K562 (cell line): ENCODE data around the gene OR52E6. TPM values are rescaled to one million over a fixed set of nuclear protein-coding genes. Genes with fewer than 3 reads are reported as not detected.

Source experiments
- CEBPB ChIP-seq: fragments of 450-650 bp; IDR thresholded peaks from 2 replicates; pipeline ENCODE4 v1.6.1; 2016; ENCODE audit warnings: missing genetic modification characterization, missing compliant biosample characterization
- DNMT1 ChIP-seq: fragments of 450-650 bp; IDR thresholded peaks from 2 replicates; pipeline ENCODE4 v1.6.1; 2016; ENCODE audit warnings: antibody characterized with exemption, mild to moderate bottlenecking
- NCOA1 ChIP-seq: fragments of 450-650 bp; IDR thresholded peaks from 2 replicates; pipeline ENCODE4 v1.6.1; 2016; ENCODE audit warnings: low read depth
- NELFE ChIP-seq: IDR thresholded peaks from 2 replicates; pipeline ENCODE4 v1.6.1; 2011; ENCODE audit warnings: mild to moderate bottlenecking; ENCODE audit not compliant: insufficient read depth, insufficient read length
- RAD21 ChIP-seq, 2 experiments: fragments of 250-450 bp in 1 of 2; fragments of 450-650 bp in 1 of 2; sonication (Bioruptor Pico) in 1 of 2; formaldehyde crosslinking in 1 of 2; IDR thresholded peaks in 1 of 2; conservative IDR thresholded peaks in 1 of 2; 2 replicates each; pipeline versions ENCODE4 v1.4.0 to v1.8.0; 2020 to 2022; ENCODE audit warnings: mild to moderate bottlenecking in 2 of 2, moderate library complexity in 1 of 2
- RFX7 ChIP-seq: fragments of 250-450 bp; sonication (Bioruptor Pico); IDR thresholded peaks from 2 replicates; pipeline ENCODE4 v1.5.1; 2021; ENCODE audit warnings: mild to moderate bottlenecking
- SMARCE1 ChIP-seq: fragments of 450-650 bp; IDR thresholded peaks from 2 replicates; pipeline ENCODE4 v1.7.1; 2016; ENCODE audit warnings: mild to moderate bottlenecking
- SP2 ChIP-seq: IDR thresholded peaks from 2 replicates; pipeline ENCODE4 v1.6.1; 2011; ENCODE audit warnings: mild to moderate bottlenecking, low read depth, low read length, moderate library complexity; ENCODE audit not compliant: poor library complexity, severe bottlenecking; ENCODE audit errors: extremely low read depth
- YY1 ChIP-seq, 3 experiments: IDR thresholded peaks; 2 replicates each; pipeline ENCODE4 v1.6.1; 2011; ENCODE audit warnings: low read length in 2 of 3, mild to moderate bottlenecking in 2 of 3, moderate library complexity in 2 of 3, borderline replicate concordance in 1 of 3, control low read depth in 1 of 3, low read depth in 1 of 3; ENCODE audit not compliant: insufficient read depth in 3 of 3, insufficient replicate concordance in 2 of 3, control insufficient read depth in 1 of 3, insufficient read length in 1 of 3; ENCODE audit errors: extremely low read depth in 1 of 3
- ZNF347 ChIP-seq: fragments of 450-650 bp; formaldehyde crosslinking; IDR thresholded peaks from 2 replicates; pipeline ENCODE4 v1.4.0; 2020; ENCODE audit warnings: low read depth, mild to moderate bottlenecking, moderate library complexity
- ZNF41 ChIP-seq: fragments of 250-450 bp; sonication (Bioruptor Pico); conservative IDR thresholded peaks from 2 replicates; pipeline ENCODE4 v1.4.0; 2020; ENCODE audit warnings: mild to moderate bottlenecking
- ZNF707 ChIP-seq: fragments of 250-450 bp; sonication (Bioruptor Pico); conservative IDR thresholded peaks from 2 replicates; pipeline ENCODE4 v1.8.0; 2022; ENCODE audit warnings: inconsistent platforms, mild to moderate bottlenecking, moderate library complexity
- ZNF77 ChIP-seq: fragments of 250-450 bp; sonication (Bioruptor Pico); IDR thresholded peaks from 2 replicates; pipeline ENCODE4 v1.5.0; 2020
- polyA plus RNA-seq, 8 experiments: library from polyadenylated mRNA; depleted of rRNA in 4 of 8; stranded (reverse) in 5 of 8; unstranded in 3 of 8; fragments of >200 nt; fragmentation: Nextera tagmentation in 2 of 8; fragmentation: Illumina TruSeq in 1 of 8; extraction: Ambion mirVana in 2 of 8; extraction: Trizol in 1 of 8; gene quantifications; 2 replicates each; pipeline versions ENCODE4 v1.2.1 to v1.2.3, GENCODE V29; 2011 to 2014; ENCODE audit warnings: inconsistent platforms in 1 of 8, missing spikeins in 1 of 8
- total RNA-seq, 7 experiments: library from RNA; depleted of rRNA in 6 of 7; stranded (reverse); fragments of >200 nt in 6 of 7; fragmentation: Illumina TruSeq in 2 of 7; extraction: Trizol in 2 of 7; gene quantifications; 2 replicates each; pipeline versions ENCODE4 v1.2.1 to v1.2.3, GENCODE V29; 2011 to 2021; ENCODE audit warnings: low replicate concordance in 1 of 7
- TF ChIP-seq, protein P1 (sequence below): fragments of 250-450 bp; sonication (Bioruptor Pico); IDR thresholded peaks from 2 replicates; pipeline ENCODE4 v1.8.0; 2022; ENCODE audit warnings: inconsistent platforms, mild to moderate bottlenecking, moderate library complexity, borderline replicate concordance
- TF ChIP-seq, protein P2 (sequence below): conservative IDR thresholded peaks from 2 replicates; pipeline ENCODE4 v1.6.1; 2011; ENCODE audit warnings: low read depth, mild to moderate bottlenecking, low read length; ENCODE audit not compliant: control insufficient read depth
- TF ChIP-seq, protein P3 (sequence below): IDR thresholded peaks from 3 replicates; pipeline ENCODE4 v1.6.1; 2011; ENCODE audit warnings: borderline replicate concordance, mild to moderate bottlenecking; ENCODE audit not compliant: insufficient read length, insufficient read depth
- TF ChIP-seq, protein P4 (sequence below): sonication (generic); formaldehyde crosslinking; IDR thresholded peaks from 2 replicates; pipeline ENCODE4 v1.8.1; 2023; ENCODE audit warnings: mild to moderate bottlenecking, missing genetic modification reagents
- TF ChIP-seq, protein P5 (sequence below): sonication (generic); formaldehyde crosslinking; IDR thresholded peaks from 2 replicates; pipeline ENCODE4 v1.8.1; 2023; ENCODE audit warnings: mild to moderate bottlenecking, missing genetic modification reagents

OR52E6 gene
- total and polyA plus RNA-seq, 9 of the 15 experiments (the other 6 are each of a cell fraction or from before 2014, with no cell fraction given): not detected

DNA sequence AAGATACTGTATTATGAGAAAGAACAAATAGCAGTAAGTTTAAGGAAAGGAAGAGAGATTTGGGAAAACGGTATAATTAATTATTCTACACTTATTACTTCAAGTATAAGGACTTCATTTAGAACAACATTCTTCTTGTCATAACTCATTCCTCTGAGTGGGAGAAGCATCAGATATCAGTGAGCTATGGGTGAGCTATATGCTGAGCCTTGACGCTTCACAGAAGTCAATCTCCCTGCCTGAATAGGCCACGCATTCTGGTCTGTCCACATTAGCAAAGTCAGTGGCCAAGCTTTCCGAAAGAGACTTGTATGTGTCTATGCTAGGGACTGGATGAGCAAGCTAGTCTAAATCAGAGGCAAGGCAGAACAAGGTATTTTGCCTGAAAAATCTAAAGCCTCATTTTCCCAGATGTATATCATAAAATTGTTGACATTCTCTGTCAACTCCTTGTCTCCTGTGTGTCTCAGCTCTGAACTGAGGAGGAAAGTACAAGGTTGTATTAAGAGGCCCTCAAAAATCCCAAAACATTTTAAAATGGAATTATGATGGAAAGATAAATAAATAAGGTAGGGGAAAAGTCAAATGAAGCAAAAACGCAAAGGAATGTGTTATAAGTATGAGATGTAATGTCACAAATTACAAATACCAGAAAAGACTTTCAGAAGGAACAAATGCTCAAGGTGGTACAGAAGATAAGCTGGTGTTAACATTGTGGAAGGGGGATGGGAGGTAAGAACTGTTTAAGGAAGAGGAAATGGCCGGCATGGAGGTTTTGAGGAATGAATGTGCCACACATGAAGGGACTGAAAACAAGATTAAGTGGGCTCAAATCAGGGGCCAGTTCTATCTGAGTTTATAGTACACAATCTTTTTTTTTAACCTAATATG is 31.5 kb downstream of the OR52E6 start (continued):
- TF ChIP-seq, protein P1, sequence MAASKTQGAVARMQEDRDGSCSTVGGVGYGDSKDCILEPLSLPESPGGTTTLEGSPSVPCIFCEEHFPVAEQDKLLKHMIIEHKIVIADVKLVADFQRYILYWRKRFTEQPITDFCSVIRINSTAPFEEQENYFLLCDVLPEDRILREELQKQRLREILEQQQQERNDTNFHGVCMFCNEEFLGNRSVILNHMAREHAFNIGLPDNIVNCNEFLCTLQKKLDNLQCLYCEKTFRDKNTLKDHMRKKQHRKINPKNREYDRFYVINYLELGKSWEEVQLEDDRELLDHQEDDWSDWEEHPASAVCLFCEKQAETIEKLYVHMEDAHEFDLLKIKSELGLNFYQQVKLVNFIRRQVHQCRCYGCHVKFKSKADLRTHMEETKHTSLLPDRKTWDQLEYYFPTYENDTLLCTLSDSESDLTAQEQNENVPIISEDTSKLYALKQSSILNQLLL (CRISPR knock-in tag): no peak
- TF ChIP-seq, protein P2, sequence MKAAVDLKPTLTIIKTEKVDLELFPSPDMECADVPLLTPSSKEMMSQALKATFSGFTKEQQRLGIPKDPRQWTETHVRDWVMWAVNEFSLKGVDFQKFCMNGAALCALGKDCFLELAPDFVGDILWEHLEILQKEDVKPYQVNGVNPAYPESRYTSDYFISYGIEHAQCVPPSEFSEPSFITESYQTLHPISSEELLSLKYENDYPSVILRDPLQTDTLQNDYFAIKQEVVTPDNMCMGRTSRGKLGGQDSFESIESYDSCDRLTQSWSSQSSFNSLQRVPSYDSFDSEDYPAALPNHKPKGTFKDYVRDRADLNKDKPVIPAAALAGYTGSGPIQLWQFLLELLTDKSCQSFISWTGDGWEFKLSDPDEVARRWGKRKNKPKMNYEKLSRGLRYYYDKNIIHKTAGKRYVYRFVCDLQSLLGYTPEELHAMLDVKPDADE: no peak
- TF ChIP-seq ZNF707 (CRISPR knock-in tag) (no peak), YY1 (IDR thresholded peaks at IDR 0.05; ENCODE audit: borderline replicate concordance in 1 of 3, control insufficient read depth in 1 of 3, extremely low read depth in 1 of 3, insufficient read depth in 3 of 3, insufficient read length in 1 of 3, insufficient replicate concordance in 2 of 3, low read depth in 1 of 3, low read length in 2 of 3) (peak in 1 of 3 experiments; percentile 86), SMARCE1 (peak; percentile 89), ZNF41 (no peak), NELFE (no peak), RFX7 (CRISPR knock-in tag) (no peak), SP2 (no peak), ZNF347 (CRISPR knock-in tag) (no peak), CEBPB (tag) (no peak), ZNF77 (CRISPR knock-in tag) (no peak), RAD21 (CRISPR knock-in tag; conservative IDR thresholded peaks at IDR 0.05 in 1 of 2, IDR thresholded peaks at IDR 0.05 in 1 of 2) (no peak), DNMT1 (no peak), NCOA1 (0 out of 2 replicates have a peak, but pooled peaks have one; percentile 40)
- TF ChIP-seq, protein P3, sequence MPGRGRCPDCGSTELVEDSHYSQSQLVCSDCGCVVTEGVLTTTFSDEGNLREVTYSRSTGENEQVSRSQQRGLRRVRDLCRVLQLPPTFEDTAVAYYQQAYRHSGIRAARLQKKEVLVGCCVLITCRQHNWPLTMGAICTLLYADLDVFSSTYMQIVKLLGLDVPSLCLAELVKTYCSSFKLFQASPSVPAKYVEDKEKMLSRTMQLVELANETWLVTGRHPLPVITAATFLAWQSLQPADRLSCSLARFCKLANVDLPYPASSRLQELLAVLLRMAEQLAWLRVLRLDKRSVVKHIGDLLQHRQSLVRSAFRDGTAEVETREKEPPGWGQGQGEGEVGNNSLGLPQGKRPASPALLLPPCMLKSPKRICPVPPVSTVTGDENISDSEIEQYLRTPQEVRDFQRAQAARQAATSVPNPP: no peak
- TF ChIP-seq, protein P4, sequence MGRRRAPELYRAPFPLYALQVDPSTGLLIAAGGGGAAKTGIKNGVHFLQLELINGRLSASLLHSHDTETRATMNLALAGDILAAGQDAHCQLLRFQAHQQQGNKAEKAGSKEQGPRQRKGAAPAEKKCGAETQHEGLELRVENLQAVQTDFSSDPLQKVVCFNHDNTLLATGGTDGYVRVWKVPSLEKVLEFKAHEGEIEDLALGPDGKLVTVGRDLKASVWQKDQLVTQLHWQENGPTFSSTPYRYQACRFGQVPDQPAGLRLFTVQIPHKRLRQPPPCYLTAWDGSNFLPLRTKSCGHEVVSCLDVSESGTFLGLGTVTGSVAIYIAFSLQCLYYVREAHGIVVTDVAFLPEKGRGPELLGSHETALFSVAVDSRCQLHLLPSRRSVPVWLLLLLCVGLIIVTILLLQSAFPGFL (CRISPR knock-in tag): no peak
- TF ChIP-seq, protein P5, sequence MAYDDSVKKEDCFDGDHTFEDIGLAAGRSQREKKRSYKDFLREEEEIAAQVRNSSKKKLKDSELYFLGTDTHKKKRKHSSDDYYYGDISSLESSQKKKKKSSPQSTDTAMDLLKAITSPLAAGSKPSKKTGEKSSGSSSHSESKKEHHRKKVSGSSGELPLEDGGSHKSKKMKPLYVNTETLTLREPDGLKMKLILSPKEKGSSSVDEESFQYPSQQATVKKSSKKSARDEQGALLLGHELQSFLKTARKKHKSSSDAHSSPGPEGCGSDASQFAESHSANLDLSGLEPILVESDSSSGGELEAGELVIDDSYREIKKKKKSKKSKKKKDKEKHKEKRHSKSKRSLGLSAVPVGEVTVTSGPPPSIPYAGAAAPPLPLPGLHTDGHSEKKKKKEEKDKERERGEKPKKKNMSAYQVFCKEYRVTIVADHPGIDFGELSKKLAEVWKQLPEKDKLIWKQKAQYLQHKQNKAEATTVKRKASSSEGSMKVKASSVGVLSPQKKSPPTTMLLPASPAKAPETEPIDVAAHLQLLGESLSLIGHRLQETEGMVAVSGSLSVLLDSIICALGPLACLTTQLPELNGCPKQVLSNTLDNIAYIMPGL: no peak
